HepG2 (cell line): ENCODE measurements around the gene CEP164. TPM values are rescaled to one million over a fixed set of nuclear protein-coding genes. Genes with fewer than 3 reads are reported as not detected.

Experiments used
- EED ChIP-seq: sonication (generic); formaldehyde crosslinking; IDR thresholded peaks from 2 replicates; pipeline ENCODE4 v1.5.0; 2020; ENCODE audit warnings: mild to moderate bottlenecking, missing genetic modification reagents
- FLYWCH1 ChIP-seq: sonication (generic); formaldehyde crosslinking; IDR thresholded peaks from 2 replicates; pipeline ENCODE4 v1.8.1; 2023; ENCODE audit warnings: mild to moderate bottlenecking, missing genetic modification reagents
- HDAC1 ChIP-seq: sonication (generic); formaldehyde crosslinking; IDR thresholded peaks from 2 replicates; pipeline ENCODE4 v1.5.1; 2020; ENCODE audit warnings: mild to moderate bottlenecking, missing genetic modification reagents
- KDM2A ChIP-seq: sonication (generic); formaldehyde crosslinking; IDR thresholded peaks from 2 replicates; pipeline ENCODE4 v1.4.0; 2020; ENCODE audit warnings: low read depth, missing genetic modification reagents, borderline replicate concordance
- NONO ChIP-seq, 2 experiments: fragments of 450-650 bp in 1 of 2; sonication (generic) in 1 of 2; formaldehyde crosslinking in 1 of 2; IDR thresholded peaks in 1 of 2; conservative IDR thresholded peaks in 1 of 2; 2 replicates each; pipeline versions ENCODE4 v1.6.1 to v1.8.0; 2017 to 2022; ENCODE audit warnings: mild to moderate bottlenecking in 1 of 2, missing genetic modification reagents in 1 of 2, moderate library complexity in 1 of 2
- SRY ChIP-seq: sonication (generic); formaldehyde crosslinking; IDR thresholded peaks from 2 replicates; pipeline ENCODE4 v1.8.0; 2022; ENCODE audit warnings: mild to moderate bottlenecking, missing genetic modification reagents
- TP53 ChIP-seq: sonication (generic); formaldehyde crosslinking; conservative IDR thresholded peaks from 2 replicates; pipeline ENCODE4 v1.4.0; 2020; ENCODE audit warnings: missing genetic modification reagents
- ZNF326 ChIP-seq: sonication (generic); formaldehyde crosslinking; IDR thresholded peaks from 2 replicates; pipeline ENCODE4 v1.4.0; 2020; ENCODE audit warnings: missing genetic modification reagents, borderline replicate concordance
- ZNF33A ChIP-seq: sonication (generic); formaldehyde crosslinking; IDR thresholded peaks from 2 replicates; pipeline ENCODE4 v1.5.1; 2020; ENCODE audit warnings: missing genetic modification reagents, mild to moderate bottlenecking, moderate library complexity, borderline replicate concordance
- ZNF83 ChIP-seq: sonication (generic); formaldehyde crosslinking; IDR thresholded peaks from 2 replicates; pipeline ENCODE4 v1.4.0; 2020; ENCODE audit warnings: missing genetic modification reagents, mild to moderate bottlenecking, borderline replicate concordance
- ZSCAN31 ChIP-seq: sonication (generic); formaldehyde crosslinking; IDR thresholded peaks from 2 replicates; pipeline ENCODE4 v1.5.0; 2020; ENCODE audit warnings: low read depth, mild to moderate bottlenecking, missing genetic modification reagents
- polyA plus RNA-seq, 8 experiments: library from polyadenylated mRNA; depleted of rRNA in 3 of 8; stranded (reverse) in 7 of 8; unstranded in 1 of 8; fragments of >200 nt; fragmentation: Illumina TruSeq in 4 of 8; extraction: Trizol in 4 of 8; gene quantifications; 2 replicates each; pipeline versions ENCODE4 v1.2.1 to v1.2.3, GENCODE V29; 2011 to 2016; ENCODE audit warnings: low read depth in 4 of 8, missing spikeins in 1 of 8, mixed read lengths in 1 of 8; ENCODE audit not compliant: insufficient read depth in 1 of 8
- total RNA-seq, 5 experiments: library from RNA; depleted of rRNA; stranded (reverse); fragments of >200 nt; fragmentation: Illumina TruSeq; extraction: Trizol; gene quantifications; 2 replicates each; pipeline ENCODE4 v1.2.3, GENCODE V29; 2016; ENCODE audit warnings: low read depth in 1 of 5
- TF ChIP-seq, protein P1 (sequence below): sonication (generic); formaldehyde crosslinking; IDR thresholded peaks from 2 replicates; pipeline ENCODE4 v1.8.0; 2022; ENCODE audit warnings: low read depth, missing genetic modification reagents
- TF ChIP-seq, protein P2 (sequence below): IDR thresholded peaks from 2 replicates; pipeline ENCODE4 v1.6.1; 2016; ENCODE audit warnings: low read depth, missing genetic modification reagents, missing compliant biosample characterization
- TF ChIP-seq, protein P3 (sequence below): sonication (generic); formaldehyde crosslinking; IDR thresholded peaks from 2 replicates; pipeline ENCODE4 v1.4.0; 2020; ENCODE audit warnings: mild to moderate bottlenecking, missing genetic modification reagents
- TF ChIP-seq, protein P4 (sequence below): sonication (generic); formaldehyde crosslinking; IDR thresholded peaks from 2 replicates; pipeline ENCODE4 v1.4.0; 2020; ENCODE audit warnings: mild to moderate bottlenecking, missing genetic modification reagents
- TF ChIP-seq, protein P5 (sequence below): sonication (generic); formaldehyde crosslinking; IDR thresholded peaks from 2 replicates; pipeline ENCODE4 v1.5.0; 2020; ENCODE audit warnings: mild to moderate bottlenecking, missing genetic modification reagents

CEP164 gene
- total and polyA plus RNA-seq, 2 of the 13 experiments (the other 11 are each of a cell fraction or from before 2014, with no cell fraction given), result 11.4 to 15.2 TPM

DNA sequence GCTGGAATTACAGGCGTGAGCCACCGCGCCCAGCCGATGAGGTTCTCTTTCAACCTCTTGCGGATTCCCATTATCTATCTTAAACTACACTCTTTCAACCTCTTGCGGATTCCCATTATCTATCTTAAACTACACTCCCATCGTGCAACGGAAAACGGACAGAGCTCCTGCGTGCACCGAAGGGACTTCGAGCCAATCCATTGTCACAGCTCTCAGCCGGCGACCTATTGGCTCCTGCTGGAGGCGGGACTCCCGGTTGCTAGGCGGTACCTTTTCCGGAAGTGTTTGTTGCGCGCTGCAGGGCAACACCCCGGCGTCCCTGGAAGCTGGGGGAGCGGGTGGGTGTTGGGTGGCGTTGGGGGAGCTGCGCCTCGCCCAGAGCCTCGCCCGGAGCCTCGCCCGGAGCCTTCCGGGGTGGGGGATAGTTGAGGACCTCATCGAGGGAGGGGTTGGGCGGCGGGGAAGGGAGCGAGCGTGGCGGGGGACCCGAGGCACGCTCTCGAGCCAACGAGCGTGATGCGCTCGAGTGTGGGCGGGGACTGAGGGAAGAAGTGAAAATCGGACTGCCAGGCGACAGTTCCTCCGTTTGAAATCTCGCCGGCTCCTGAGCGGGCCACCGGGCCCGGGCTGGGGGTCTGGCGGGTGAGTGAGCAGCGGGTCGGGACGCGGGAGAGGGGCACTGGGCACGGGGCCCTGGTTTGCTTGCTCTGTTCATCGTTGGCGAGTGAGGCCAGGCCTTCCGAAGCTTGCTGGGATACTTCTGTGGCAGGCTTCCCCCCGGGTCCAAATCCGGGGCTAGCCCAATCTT, at the start of gene CEP164 (continued):
- TF ChIP-seq, protein P1, sequence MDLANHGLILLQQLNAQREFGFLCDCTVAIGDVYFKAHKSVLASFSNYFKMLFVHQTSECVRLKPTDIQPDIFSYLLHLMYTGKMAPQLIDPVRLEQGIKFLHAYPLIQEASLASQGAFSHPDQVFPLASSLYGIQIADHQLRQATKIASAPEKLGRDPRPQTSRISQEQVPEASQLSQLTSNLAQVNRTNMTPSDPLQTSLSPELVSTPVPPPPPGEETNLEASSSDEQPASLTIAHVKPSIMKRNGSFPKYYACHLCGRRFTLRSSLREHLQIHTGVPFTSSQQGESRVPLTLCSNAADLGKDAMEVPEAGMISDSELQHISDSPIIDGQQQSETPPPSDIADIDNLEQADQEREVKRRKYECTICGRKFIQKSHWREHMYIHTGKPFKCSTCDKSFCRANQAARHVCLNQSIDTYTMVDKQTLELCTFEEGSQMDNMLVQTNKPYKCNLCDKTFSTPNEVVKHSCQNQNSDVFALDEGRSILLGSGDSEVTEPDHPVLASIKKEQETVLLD (CRISPR knock-in tag), result peak; percentile 46; the same call in 1 of the 2 replicates
- TF ChIP-seq ZNF326 (CRISPR knock-in tag) (no peak), EED (CRISPR knock-in tag) (peak; percentile 76; the same call in 1 of the 2 replicates), NONO (IDR thresholded peaks at IDR 0.05) (no peak), NONO (CRISPR knock-in tag; conservative IDR thresholded peaks at IDR 0.05) (peak; percentile 81), ZSCAN31 (CRISPR knock-in tag) (peak; percentile 80), HDAC1 (CRISPR knock-in tag) (peak; percentile 78), KDM2A (CRISPR knock-in tag) (peak; percentile 77; the same call in 1 of the 2 replicates), FLYWCH1 (CRISPR knock-in tag) (no peak), ZNF33A (no peak), SRY (CRISPR knock-in tag) (no peak), ZNF83 (CRISPR knock-in tag) (no peak), TP53 (CRISPR knock-in tag) (peak; percentile 34; the same call in 1 of the 2 replicates)
- TF ChIP-seq, protein P2, sequence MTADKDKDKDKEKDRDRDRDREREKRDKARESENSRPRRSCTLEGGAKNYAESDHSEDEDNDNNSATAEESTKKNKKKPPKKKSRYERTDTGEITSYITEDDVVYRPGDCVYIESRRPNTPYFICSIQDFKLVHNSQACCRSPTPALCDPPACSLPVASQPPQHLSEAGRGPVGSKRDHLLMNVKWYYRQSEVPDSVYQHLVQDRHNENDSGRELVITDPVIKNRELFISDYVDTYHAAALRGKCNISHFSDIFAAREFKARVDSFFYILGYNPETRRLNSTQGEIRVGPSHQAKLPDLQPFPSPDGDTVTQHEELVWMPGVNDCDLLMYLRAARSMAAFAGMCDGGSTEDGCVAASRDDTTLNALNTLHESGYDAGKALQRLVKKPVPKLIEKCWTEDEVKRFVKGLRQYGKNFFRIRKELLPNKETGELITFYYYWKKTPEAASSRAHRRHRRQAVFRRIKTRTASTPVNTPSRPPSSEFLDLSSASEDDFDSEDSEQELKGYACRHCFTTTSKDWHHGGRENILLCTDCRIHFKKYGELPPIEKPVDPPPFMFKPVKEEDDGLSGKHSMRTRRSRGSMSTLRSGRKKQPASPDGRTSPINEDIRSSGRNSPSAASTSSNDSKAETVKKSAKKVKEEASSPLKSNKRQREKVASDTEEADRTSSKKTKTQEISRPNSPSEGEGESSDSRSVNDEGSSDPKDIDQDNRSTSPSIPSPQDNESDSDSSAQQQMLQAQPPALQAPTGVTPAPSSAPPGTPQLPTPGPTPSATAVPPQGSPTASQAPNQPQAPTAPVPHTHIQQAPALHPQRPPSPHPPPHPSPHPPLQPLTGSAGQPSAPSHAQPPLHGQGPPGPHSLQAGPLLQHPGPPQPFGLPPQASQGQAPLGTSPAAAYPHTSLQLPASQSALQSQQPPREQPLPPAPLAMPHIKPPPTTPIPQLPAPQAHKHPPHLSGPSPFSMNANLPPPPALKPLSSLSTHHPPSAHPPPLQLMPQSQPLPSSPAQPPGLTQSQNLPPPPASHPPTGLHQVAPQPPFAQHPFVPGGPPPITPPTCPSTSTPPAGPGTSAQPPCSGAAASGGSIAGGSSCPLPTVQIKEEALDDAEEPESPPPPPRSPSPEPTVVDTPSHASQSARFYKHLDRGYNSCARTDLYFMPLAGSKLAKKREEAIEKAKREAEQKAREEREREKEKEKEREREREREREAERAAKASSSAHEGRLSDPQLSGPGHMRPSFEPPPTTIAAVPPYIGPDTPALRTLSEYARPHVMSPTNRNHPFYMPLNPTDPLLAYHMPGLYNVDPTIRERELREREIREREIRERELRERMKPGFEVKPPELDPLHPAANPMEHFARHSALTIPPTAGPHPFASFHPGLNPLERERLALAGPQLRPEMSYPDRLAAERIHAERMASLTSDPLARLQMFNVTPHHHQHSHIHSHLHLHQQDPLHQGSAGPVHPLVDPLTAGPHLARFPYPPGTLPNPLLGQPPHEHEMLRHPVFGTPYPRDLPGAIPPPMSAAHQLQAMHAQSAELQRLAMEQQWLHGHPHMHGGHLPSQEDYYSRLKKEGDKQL (CRISPR knock-in tag), result no peak
- TF ChIP-seq, protein P3, sequence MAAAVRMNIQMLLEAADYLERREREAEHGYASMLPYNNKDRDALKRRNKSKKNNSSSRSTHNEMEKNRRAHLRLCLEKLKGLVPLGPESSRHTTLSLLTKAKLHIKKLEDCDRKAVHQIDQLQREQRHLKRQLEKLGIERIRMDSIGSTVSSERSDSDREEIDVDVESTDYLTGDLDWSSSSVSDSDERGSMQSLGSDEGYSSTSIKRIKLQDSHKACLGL (CRISPR knock-in tag), result peak; percentile 74; the same call in 1 of the 2 replicates
- TF ChIP-seq, protein P4, sequence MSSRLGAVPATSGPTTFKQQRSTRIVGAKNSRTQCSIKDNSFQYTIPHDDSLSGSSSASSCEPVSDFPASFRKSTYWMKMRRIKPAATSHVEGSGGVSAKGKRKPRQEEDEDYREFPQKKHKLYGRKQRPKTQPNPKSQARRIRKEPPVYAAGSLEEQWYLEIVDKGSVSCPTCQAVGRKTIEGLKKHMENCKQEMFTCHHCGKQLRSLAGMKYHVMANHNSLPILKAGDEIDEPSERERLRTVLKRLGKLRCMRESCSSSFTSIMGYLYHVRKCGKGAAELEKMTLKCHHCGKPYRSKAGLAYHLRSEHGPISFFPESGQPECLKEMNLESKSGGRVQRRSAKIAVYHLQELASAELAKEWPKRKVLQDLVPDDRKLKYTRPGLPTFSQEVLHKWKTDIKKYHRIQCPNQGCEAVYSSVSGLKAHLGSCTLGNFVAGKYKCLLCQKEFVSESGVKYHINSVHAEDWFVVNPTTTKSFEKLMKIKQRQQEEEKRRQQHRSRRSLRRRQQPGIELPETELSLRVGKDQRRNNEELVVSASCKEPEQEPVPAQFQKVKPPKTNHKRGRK (CRISPR knock-in tag), result no peak
- TF ChIP-seq, protein P5, sequence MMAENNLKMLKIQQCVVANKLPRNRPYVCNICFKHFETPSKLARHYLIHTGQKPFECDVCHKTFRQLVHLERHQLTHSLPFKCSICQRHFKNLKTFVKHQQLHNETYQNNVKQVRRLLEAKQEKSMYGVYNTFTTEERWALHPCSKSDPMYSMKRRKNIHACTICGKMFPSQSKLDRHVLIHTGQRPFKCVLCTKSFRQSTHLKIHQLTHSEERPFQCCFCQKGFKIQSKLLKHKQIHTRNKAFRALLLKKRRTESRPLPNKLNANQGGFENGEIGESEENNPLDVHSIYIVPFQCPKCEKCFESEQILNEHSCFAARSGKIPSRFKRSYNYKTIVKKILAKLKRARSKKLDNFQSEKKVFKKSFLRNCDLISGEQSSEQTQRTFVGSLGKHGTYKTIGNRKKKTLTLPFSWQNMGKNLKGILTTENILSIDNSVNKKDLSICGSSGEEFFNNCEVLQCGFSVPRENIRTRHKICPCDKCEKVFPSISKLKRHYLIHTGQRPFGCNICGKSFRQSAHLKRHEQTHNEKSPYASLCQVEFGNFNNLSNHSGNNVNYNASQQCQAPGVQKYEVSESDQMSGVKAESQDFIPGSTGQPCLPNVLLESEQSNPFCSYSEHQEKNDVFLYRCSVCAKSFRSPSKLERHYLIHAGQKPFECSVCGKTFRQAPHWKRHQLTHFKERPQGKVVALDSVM (CRISPR knock-in tag), result no peak
